ENCODE data around the gene C1R.

DNA sequence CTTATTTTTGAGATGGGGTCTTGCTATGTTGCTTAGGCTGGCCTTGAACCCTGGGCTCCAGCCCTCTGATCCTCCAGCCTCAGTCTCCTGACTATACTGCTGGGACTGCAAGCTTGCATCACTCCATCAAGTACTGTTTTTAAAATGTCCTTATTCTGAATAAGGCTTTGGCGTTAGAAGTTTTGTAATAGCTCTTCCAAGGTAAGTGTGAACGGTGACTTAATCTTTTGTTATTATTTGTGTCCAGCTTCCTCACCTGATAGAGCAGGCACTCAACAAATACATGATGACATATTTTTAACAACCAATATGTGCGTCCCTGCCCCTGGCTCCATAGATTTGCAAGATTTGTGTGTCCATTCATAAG is 15.4 kb upstream of the C1R start:
- TF ChIP-seq, protein P1, sequence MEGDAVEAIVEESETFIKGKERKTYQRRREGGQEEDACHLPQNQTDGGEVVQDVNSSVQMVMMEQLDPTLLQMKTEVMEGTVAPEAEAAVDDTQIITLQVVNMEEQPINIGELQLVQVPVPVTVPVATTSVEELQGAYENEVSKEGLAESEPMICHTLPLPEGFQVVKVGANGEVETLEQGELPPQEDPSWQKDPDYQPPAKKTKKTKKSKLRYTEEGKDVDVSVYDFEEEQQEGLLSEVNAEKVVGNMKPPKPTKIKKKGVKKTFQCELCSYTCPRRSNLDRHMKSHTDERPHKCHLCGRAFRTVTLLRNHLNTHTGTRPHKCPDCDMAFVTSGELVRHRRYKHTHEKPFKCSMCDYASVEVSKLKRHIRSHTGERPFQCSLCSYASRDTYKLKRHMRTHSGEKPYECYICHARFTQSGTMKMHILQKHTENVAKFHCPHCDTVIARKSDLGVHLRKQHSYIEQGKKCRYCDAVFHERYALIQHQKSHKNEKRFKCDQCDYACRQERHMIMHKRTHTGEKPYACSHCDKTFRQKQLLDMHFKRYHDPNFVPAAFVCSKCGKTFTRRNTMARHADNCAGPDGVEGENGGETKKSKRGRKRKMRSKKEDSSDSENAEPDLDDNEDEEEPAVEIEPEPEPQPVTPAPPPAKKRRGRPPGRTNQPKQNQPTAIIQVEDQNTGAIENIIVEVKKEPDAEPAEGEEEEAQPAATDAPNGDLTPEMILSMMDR (IDR thresholded peaks at IDR 0.05 in 8 of 11, conservative IDR thresholded peaks at IDR 0.05 in 3 of 11), result peak in 1 of 11 experiments; percentile 3
- no peak for TF ChIP-seq POLR2A (IDR thresholded peaks at IDR 0.05)
